Gastrocnemius medialis (tissue), 4 donors: ENCODE measurements around the gene SHISAL2A.

Source experiments
- CTCF ChIP-seq, 5 experiments: fragments of 450-650 bp in 3 of 5; fragments of 200-600 bp in 2 of 5; sonication (generic) in 2 of 5; IDR thresholded peaks in 4 of 5; conservative IDR thresholded peaks in 1 of 5; 1 replicate in 4 of 5; 2 replicates in 1 of 5; pipeline ENCODE4 v1.5.1; 2016 to 2019; ENCODE audit warnings: antibody characterized with exemption in 5 of 5, mild to moderate bottlenecking in 3 of 5, moderate library complexity in 3 of 5
- POLR2A ChIP-seq, 2 donors: fragments of 450-650 bp; IDR thresholded peaks; one replicate each; pipeline ENCODE4 v1.6.1; 2017; ENCODE audit warnings: antibody characterized with exemption in 2 of 2, mild to moderate bottlenecking in 2 of 2, moderate library complexity in 2 of 2

DNA sequence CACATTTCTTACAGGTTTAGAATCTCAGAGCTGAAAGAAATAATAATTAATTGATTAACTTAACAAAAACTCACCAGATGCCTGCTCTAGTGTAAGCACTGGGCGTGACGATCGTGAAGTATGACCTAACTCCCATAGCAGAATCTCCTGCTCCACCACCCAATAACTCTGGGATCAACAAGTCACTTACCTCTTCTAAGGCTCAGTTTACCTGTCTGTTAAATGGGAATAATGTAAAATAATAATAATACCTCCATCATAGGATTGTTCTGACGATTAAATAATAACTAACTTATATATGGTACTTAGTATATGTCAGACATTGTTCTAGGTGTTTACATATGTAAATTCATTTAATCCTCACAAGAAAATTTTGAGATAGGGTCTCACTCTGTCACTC lies 40.5 kb downstream of the SHISAL2A start:
- TF ChIP-seq POLR2A (IDR thresholded peaks at IDR 0.05) (no peak), CTCF (IDR thresholded peaks at IDR 0.05 in 4 of 5, conservative IDR thresholded peaks at IDR 0.05 in 1 of 5) (no peak)
